ENCODE results near the gene CLCA1. TPM values are rescaled to one million over a fixed set of nuclear protein-coding genes. Genes with fewer than 3 reads are reported as not detected.

CLCA1 gene, protein sequence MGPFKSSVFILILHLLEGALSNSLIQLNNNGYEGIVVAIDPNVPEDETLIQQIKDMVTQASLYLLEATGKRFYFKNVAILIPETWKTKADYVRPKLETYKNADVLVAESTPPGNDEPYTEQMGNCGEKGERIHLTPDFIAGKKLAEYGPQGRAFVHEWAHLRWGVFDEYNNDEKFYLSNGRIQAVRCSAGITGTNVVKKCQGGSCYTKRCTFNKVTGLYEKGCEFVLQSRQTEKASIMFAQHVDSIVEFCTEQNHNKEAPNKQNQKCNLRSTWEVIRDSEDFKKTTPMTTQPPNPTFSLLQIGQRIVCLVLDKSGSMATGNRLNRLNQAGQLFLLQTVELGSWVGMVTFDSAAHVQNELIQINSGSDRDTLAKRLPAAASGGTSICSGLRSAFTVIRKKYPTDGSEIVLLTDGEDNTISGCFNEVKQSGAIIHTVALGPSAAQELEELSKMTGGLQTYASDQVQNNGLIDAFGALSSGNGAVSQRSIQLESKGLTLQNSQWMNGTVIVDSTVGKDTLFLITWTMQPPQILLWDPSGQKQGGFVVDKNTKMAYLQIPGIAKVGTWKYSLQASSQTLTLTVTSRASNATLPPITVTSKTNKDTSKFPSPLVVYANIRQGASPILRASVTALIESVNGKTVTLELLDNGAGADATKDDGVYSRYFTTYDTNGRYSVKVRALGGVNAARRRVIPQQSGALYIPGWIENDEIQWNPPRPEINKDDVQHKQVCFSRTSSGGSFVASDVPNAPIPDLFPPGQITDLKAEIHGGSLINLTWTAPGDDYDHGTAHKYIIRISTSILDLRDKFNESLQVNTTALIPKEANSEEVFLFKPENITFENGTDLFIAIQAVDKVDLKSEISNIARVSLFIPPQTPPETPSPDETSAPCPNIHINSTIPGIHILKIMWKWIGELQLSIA
- 0.16 TPM for total RNA-seq

DNA sequence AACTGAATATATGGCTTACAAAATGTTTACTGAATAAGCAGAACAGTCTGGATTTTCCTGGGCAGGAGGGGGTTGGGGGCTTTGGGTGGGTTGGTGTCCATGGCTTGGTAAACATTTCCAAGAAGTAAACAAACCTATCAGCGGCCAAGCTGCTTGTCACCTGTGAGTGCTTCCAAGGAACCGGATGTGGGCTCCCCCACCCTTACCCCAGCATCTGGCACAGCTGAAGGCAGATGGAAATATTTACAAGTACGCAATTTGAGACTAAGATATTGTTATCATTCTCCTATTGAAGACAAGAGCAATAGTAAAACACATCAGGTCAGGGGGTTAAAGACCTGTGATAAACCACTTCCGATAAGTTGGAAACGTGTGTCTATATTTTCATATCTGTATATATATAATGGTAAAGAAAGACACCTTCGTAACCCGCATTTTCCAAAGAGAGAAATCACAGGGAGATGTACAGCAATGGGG, at the start of gene CLCA1:
CLCA1 (plus strand) TSS at position 427 of the 477 bp plus-strand sequence; CDS start at position 472, 45 bp downstream.
- no peak for DNase-seq

DNA sequence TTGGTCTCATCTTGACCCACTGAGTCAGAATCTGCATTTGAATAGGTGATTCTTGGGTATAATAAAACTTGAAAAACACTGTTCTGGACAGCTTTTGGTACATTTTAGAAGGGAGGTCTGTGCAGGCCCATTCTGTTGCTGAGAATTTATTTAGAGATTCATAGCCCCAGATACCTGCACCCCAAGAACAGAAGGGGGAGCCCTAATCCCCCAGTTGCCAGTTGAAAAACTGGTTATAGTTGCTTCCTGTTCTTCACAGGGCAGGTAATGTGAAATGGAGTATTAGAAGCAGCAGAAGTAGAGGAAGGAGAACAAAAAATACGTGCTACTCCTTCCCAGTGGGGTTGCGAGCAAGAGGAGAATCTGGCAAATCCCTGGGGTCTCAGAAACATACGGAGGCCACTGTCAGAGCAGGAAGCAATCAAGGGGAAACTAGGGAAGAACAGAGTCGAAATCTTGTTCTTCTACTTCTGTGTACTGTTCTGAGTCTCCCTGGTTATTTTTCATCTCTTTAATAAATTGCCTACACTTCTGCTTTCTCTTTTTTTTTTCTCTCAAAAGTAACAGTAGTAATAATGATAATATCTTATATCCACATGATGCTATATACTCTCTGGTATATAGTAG, 49.3 kb upstream of the CLCA1 start:
- no peak for DNase-seq

DNA sequence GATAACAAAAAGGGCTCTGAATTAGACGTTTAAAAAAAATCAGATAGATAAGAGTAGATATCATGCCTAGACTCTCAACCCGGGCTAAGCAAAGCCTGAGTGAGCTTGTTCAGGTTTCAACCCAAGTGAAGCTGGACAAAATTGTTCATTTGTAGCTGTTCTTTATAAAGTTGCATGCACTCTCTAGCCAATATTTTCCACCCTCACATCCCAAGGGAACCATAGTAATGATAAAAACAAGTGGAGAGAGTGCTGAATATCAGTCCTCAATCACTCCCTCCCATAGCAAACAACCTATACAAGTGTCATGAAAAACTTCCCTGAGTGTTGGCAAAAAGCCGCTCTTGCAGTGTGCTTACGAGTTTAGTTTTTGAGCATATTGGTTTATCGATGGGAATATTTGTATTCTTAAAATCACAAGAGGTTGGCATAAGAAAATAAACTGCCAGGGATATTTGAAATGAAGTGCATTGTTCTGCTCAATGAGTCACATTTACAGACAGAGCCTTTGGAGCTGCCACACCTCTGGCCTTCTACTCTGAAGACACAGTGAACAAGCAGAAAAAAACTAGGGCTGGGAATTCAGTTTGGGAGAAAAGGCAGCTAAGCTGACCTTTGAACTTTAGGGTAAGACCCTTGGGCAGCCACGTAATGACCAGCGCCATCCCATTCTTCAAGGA, 47.0 kb upstream of the CLCA1 start:
- no peak for DNase-seq

DNA sequence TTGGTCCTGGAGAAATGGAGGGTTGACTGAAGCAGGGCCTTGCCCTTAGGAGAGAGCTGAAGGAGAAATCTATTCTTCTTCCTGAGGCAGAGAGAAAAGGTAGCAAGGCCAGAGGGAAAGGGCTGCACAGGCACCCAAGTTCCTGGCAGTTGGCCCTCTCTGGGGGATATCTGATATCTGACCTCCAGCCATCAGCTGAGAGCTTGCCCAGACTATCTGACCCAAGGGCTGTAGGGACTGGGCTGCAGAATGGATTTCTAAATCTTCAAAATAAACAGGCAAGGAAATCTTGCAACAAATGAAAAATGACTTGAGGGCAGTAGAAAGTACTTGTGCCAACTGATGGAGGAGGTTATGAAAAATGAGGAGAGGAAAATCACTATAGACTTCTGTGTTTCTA, 45.3 kb upstream of the CLCA1 start:
- no peak for DNase-seq

DNA sequence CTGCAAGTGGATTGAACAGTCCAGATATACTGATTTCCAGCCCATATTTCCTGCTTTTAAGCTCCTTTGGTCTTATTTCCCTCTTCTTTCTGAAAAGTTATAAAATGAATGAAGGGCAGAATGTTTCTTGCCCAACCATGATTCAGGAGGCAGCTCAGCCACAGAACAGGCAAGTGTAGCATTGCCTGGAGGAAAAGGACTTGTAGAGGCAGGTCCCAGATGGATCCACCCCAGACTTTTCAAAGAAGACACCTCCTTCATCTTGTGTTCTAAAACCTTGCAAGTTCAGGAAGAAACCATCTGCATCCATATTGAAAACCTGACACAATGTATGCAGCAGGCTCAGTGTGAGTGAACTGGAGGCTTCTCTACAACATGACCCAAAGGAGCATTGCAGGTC, 44.9 kb upstream of the CLCA1 start, which contains the start of gene CLCA2:
CLCA2 (plus strand) TSS at position 299 of the 400 bp plus-strand sequence; CDS start at position 376, 77 bp downstream.
- no peak for DNase-seq

DNA sequence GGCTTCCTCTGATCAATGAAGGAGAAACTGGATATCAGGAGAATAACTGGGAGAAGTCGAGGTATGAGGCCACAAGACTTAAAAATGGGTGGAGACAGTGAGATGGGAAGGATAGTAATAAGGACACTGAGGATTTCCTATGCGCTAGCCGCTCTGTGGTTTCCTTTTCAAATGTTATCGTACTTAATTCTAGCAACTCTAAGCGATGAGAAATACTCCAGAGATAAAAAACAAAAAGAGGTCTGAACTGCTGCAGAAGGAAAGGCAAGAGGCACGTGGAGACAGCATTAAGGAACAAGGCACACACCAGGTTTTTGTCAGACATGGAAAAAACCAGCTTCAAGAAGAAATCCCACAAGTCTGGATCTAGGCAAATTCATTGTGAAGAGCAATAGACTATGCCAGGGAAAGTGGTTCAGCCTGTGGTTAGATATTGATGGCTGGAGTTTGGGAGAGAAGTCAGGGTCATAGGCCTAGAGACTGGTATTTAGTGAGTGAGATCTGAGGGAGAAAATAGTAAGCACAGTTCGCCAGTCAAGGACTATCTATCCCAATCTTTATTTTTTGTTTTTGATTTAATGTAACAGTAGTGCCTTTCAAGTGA, 39.5 kb upstream of the CLCA1 start:
- no peak for DNase-seq

DNA sequence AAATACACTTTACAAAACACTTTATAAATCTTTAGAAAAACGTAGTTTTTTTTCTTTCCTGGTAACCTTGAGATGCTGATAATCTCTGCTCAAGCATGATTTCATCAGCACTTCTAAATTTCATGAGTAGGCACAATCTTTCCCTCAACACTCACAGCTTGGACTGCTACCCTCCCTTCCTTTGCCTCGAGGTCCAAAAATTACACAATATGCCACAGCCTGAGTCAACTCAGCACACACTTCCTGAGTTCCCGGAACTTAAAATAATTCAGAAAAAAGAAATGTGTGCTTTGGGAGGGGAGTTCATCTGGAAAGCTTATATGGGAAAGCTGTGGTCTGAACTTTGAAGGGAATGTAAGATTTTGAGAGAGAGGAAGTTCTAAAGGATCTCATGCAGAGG, 38.9 kb upstream of the CLCA1 start:
- no peak for DNase-seq

DNA sequence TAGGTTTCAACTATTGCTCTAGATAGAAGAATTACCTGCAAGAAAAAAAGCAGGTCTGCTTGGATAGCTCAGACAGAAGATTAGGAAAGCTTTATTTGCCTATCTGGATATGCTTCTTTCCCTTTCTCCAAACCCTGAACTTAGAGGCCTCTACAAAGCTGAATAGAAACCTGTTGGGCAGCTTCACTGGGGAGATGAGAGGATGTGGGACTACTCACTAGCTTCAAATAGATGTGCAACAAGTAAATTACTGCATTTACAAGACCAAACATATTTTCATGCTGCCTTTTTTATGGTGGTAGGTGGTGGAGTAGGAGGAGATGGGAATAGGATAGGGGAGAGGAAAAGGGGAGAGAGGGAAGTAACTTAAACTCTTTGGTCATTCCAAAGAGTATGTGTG, 38.4 kb upstream of the CLCA1 start:
- DNase-seq, result no peak

DNA sequence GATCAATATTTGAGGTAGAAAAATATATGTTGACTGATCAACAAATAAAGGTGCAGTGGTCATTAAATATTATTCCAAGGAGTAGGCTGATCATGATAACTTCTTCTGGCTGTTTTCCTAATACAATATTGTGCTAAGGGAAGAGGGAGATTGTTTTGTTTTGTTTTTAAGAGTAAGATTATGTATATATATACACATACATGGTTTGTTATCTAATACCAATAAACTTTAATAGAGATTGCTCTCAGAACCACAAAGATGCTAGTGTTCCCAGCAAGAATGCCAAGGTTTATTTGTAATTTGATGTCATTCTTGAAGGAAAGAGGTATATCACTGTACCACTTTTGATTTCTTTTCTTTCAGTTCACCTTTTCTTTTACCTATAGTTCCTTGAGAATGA, 34.7 kb upstream of the CLCA1 start:
- no peak for DNase-seq

DNA sequence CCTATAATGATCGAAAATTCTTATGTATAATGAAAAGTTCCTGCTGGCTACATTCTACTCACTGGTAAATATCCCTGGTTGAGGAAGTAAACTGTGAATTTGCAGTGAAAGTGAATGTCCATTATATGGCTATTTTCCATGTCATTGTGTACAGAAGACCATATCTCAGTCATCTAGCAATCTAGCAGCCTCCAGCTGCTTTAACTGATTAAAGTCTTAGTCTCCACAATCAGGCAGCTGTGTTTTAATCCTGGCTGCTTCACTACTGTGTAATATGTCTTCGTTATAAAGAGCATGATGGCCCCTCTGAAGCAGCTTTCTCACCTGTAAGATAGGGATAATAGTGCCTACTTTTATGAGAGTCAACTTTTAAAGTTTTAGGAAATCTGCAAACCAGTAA, 33.4 kb upstream of the CLCA1 start:
- no peak for DNase-seq

DNA sequence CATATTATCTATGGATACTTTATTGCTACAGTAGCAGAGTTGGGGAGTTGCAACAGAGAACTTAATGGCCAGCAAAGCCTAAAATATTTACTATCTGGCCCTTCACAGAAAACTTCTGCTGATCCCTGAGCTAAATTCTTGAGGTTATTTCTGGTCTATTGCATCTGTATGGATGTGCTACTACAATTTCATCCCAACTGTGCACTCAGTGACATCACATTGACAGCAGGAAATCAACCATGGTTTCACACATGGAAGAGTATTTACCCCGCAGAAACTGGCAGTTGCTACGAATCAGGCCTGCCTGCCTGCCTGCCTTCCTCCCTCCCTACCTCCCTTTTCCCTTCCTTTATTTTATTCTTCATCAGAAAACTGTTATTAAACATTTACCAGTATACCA, 32.7 kb upstream of the CLCA1 start:
- no peak for DNase-seq

DNA sequence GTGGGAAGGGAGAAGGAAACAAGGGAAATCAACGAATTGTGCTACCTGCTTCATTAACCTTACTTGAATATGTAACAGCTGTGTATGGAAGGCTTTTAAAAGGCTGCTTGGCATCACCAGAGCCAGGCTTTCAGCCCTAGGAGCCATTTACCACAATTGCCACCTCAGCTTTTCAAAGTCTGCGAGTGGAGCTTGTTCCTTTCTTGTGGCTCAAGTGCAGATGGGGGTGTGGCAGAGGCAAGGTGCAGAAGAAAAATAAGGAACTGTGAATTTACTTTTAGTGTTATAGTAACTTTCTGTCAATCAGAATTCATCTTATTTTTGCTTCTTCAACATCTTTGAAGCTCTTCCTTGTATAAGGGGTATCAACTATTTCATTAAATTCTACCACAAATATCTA, 27.1 kb upstream of the CLCA1 start:
- no peak for DNase-seq

DNA sequence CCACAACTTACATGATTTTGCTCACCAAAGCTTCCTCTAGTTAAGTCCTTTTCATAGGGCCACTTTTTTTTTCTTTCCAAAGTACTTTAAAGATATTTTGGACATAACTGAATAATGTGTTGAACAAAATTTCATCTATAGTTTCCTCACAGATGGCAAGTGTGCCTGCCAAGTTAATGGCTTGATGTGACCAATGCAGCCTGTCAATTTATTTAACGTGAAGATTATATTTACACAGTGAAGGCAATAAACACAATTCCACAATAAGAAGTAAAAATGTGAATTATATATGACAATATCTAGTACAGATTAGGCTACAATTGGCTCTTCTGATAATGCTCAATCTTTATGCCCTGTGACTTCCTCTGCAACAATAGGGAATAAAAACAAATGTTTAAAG, 26.7 kb upstream of the CLCA1 start:
- no peak for DNase-seq

DNA sequence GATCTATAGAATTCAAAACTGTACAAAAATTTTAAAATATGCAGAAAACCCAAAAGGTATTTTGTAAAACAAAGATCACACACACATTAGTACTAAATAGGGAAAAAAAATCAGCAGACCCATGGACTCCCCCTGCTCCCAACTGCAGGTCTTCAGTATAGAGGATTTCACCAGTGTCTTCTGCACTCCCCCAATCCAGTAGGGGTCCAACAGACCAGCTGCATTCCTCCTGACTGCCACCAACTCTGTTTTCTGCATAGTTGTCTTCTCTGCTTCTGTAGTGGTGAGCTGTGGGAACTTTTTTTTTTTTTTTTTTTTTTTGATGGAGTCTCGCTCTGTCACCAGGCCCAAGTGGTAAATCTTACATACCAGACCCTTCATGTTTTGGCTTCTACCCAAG, 22.8 kb upstream of the CLCA1 start:
- DNase-seq, result no peak

DNA sequence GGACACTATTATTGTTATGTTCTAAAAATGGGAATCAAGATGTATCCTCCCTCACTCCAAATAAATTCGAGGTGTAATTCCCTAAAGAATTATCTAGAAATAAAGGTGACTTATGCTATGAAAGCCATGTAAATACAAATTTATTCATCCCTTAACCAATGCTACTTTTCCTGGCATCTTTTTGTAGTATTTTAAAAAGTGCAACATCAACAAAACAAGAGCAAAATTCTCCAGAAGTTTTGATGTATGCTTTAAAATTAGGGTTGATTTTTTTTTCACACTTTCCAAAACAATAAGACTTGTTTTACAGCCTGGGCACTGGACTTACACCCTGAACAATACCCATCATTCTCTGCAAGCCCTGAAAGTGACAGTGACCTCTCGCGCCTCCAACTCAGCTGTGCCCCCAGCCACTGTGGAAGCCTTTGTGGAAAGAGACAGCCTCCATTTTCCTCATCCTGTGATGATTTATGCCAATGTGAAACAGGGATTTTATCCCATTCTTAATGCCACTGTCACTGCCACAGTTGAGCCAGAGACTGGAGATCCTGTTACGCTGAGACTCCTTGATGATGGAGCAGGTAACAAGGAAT, 21.4 kb upstream of the CLCA1 start:
- peak; percentile 15 for DNase-seq

DNA sequence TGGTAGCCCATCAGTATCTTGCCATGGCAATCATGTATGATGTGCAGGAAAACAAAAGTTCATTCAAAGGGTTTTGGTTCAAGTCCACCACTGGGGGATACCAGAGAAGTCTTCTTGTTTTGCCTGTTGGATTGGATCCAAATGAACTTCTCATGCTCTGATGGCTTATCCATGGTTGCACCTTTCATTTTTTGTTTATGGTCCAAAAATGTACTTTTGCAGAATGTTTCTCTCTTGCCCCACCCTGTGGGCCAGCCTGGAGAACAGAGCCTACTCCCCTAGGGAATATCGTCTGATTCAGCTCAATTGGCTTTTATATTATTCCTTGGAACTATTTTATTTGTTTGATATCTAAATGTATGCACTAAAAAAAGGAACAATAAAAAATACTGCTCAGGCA, 20.1 kb upstream of the CLCA1 start:
- DNase-seq, result no peak

DNA sequence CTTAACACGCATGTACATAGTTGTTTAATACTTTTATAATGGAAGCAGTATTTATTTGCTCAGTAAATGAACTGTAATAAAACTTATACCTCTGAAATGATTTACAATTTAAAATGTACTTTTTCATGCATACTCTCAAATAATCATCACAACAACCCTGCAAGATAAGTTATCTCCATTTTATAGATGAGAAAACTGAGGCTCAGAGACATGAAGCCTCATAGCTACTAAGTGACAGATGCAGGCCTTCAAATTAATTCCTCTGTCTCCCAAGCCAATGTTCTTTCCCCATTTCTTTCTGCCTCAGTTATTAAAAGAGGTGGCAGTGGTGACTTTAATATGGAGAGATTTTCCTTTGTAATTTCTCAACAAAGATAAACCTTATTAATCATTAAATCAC, 19.6 kb upstream of the CLCA1 start:
- DNase-seq, result no peak

DNA sequence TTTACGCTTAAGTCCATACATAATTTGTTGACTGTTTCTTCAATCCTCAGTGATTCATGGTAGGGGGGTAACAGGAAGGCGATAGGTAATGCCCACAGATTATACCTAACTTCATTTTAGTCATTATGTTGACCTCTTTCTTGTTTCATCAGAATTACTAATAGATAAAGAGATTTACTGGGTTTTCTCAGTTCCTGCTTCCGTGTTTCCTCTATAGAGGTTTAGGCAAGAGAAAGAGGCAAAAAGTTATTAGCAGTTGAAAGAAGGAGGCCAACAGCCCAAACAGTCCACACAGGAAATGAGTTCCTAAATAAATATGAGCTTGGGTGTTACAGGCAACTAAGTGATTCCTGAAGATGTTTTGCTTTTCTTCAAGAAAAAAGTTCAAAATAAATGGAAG, 17.9 kb upstream of the CLCA1 start:
- DNase-seq, result no peak

DNA sequence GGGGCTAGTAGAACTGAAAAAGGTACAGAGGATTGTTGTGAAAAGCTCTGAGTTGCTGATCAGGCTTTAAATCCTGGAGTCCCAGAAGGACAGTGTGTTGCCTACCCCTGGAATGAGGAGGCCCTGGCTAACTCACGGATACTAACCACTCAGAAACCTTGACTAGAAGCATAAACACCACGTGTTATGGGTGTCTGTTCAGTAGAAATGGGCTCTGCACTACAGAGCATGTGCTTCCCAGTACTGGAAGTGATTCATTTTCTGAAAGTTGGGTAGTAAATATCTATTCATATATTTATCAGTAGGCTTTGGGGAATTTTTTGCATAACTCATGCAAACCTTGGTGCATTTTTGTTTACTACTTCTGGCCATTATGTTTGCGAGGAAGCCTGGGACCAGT, 15.1 kb upstream of the CLCA1 start:
- no peak for DNase-seq

DNA sequence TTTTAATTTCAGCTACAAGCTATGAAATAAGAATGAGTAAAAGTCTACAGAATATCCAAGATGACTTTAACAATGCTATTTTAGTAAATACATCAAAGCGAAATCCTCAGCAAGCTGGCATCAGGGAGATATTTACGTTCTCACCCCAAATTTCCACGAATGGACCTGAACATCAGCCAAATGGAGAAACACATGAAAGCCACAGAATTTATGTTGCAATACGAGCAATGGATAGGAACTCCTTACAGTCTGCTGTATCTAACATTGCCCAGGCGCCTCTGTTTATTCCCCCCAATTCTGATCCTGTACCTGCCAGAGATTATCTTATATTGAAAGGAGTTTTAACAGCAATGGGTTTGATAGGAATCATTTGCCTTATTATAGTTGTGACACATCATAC, 13.7 kb upstream of the CLCA1 start:
- no peak for DNase-seq

DNA sequence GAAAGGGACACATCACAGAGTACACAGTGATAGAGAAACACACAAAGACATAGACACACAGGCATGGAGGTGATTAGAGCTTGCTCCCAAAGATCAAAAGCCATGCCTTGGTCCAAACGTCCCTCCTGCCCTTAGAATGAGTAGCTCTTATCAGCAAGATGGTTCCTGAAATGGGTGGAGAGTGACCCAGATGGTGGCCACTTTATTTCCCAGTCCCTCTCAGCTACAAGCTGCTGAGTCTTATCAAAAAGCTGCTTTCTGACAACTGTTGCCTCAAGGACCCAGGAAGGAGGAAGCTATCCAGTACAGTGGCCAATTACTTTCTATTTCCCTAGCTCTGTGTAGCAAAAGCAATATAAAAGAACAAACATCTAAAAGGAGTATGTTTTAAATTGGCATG, 7.7 kb upstream of the CLCA1 start:
- no peak for DNase-seq
